Dermis blood vessel endothelial cell (primary cell): ENCODE results near the gene TEAD4. TPM values are rescaled to one million over a fixed set of nuclear protein-coding genes. Genes with fewer than 3 reads are reported as not detected.

Experiments used
- DNase-seq: peaks from one replicate; pipeline ENCODE4 v3.0.0; 2010
- total RNA-seq: library from RNA; depleted of rRNA; stranded (reverse); fragments of >200 nt; gene quantifications from 2 replicates; pipeline ENCODE4 v1.2.3, GENCODE V29; 2014

Gene TEAD4
- total RNA-seq, 1 donor from 2014 or later = 24.7 TPM

DNA sequence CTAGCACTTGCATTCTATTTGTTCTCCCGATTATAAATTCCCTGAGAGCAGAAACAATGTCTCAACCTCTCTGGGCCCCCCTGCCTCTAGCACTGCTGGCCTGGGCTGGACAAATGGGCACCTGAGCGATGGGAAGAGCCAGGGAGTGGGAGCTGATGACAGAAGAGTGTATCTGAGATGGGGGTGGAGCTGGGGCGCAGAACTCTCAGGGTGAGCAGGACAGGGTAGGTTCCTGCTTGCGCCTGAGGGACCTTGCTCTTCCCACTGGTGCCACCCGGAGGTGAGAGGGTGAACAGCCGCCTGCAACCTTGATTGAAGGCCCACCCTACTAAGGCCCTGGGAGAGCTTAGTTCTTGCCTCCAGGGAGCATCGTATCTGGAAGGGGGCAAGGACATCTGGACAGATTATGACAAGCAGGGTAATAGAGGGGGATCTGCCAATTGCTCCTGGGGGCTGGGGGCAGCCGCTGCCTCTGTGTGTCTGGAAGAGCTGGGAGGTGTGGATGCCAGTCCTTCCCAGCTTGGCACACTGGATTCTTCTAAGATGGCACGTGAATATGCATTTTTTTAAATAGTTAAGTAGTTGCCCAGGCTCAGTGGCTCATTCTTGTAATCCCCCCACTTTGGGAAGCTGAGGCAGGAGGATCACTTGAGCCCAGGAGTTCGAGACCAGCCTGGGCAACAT lies 75.0 kb downstream of the TEAD4 start:
- peak; percentile 86 for DNase-seq

- peak; percentile 60 for DNase-seq
Measured at GRCh38 chr12:3035171-3035570, 76.0 kb downstream of the TEAD4 start.

DNA sequence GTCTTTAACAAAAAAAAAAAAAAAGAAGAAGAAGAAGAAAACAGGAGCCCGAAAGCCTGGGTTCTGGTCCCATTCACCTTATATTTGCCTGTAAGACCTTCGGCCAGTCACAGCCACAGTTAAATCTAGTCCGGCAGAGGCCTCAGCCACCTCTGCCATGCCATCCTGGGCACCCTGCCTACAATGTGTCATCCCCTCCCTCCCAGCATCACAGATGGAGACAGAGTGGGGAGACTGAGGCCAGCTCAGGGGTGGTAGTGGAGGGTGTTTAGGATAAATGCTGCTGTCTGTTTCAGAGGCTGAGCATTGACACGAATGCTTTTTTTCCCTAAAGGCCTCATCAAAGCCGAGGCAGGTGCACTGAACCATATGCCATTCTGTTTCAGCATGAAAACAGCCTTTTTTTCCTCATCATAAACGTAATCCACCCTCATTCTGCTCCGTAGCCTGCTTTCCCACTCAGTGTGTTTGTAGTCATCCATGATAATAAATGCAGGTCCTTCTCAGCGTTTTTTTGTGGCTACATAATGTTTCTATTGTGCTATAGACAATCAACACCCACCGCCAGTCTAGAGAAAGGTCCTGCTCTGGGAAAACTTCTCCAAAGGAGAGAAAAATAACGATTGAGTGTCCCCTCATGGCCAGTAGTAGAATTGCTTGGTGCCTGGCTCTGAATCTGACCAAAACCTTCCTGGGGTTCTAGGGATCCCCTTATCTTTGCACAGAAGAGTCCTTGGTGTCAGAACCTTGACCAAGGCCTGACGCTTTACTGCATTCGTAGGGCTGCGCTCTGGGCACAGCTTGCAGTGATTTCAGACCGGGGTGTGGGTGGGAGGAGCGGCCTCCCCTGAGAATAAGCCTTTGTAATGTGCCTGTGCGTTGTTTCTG lies 76.9 kb downstream of the TEAD4 start:
- peak; percentile 56 for DNase-seq

DNA sequence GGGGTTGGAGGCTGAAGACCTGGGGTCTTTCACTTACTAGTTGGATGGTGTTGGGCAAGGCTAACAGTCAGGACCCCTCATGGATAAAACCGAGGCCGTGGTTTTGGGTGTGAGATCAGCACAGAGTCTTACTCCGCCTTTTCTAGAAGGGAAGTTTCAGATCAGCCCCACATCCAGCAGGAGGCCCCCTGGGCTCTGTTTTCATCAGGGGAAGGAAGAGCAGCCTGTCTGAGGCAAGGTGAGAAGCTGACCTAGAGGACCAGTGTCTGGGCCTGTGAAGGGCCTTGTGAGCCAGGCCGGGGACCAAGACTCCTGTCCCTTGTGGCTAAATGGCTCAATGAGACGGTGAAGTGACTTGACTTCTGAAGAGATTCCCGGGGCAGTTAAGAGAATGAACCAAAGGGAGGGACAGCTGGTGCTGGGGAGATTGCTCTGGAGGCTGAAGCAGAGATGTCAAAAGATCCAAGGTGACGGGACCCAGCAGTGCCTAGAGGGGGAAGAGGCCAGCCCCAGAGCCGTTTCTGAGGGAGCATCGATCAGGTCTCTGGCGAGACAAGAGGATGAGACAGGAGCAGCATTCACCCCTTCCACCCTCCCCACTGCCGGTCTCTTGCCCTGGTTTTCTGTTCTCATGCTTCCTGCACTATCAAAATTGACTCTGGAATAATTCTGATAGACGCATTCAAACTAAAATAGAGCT lies 77.9 kb downstream of the TEAD4 start:
- DNase-seq = no peak

GRCh38 chr12:3038166-3038565 lies 79.0 kb downstream of the TEAD4 start:
- DNase-seq = no peak

GRCh38 chr12:3038926-3039510 lies 79.8 kb downstream of the TEAD4 start:
- DNase-seq = no peak

- DNase-seq = no peak
Measured at GRCh38 chr12:3040026-3040656, 80.9 kb downstream of the TEAD4 start.

- no peak for DNase-seq
Measured at GRCh38 chr12:3040663-3041544, 81.7 kb downstream of the TEAD4 start.

- DNase-seq = peak; percentile 85
Measured at GRCh38 chr12:3041558-3042164, 82.5 kb downstream of the TEAD4 start.

DNA sequence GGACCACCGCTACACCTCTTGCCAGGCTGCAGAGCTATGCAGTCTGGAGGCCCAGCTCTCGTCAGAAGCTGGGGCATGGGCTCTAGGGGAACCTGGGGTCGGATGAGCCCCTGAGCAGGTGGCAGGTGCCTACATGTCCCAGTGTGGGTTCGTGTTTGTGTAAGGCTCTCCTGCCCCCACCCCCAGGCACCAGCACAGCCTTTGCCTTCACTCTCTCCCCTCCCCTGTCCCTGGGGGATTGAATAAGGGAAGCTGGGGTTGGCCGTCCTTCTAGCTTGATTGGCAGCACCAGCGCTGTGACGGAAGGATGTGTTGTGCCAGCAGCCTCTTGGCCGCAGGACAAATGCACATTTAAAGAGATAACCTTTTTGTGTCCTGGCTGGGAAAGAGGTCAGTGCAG lies 83.2 kb downstream of the TEAD4 start:
- no peak for DNase-seq

GRCh38 chr12:3042826-3043225 lies 83.6 kb downstream of the TEAD4 start:
- DNase-seq = no peak

- no peak for DNase-seq
Measured at GRCh38 chr12:3043406-3043805, 84.2 kb downstream of the TEAD4 start.

- no peak for DNase-seq
Measured at GRCh38 chr12:3044141-3044630, 85.0 kb downstream of the TEAD4 start.

- no peak for DNase-seq
Measured at GRCh38 chr12:3045494-3045893, 86.3 kb downstream of the TEAD4 start.

DNA sequence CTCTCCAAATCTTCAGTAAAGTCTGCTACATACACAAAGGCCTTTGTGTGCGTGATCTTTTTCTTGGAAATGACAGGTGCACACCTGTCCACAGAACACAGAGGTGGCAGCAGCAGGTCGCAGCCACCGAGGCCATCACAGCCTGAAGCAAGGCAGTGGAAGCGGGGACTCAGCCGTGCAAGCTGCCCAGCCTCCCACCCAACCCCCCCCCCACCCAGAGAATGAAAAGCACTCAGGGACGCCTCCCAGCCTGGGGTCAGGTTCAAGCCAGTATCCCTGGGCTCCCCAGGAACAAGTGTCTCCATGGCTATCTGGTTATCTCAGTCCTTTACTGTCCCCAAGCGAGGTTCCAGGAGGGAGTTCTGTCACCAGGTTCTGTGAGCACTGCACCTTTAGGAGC lies 86.8 kb downstream of the TEAD4 start:
- DNase-seq = no peak

DNA sequence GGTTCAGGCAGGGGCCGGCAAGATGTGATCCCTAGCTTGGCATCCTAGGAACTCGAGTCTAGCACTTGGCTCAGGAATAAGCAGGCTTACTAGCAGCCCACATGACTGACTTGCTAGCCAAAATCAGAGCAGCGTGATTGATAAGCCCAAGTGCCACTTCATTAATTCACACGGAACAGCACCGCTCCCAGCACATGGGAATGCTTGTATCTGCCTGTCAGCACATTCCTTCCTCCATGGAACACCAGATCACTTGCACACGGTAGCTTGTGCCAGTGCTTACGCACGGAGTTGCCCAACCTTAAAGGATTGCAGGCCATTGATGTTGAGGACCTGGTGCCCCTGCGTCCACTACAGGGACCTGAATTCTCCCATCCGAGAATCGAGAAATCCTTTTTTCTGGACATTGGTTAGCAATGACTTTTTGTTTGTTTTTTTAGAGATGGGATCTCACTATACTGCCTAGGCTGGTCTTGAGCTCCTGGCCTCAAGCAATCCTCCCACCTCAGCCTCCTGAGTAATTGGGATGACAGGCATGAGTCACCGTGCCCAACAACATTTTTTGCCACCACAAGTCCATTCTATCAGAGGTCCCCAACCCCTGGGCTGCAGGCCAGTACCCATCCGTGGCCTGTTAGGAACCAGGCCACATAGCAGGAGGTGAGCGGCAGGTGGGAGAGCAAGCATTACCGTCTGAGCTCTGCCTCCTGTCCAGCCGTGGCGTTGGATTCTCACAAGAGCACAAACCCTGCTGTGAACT lies 87.4 kb downstream of the TEAD4 start:
- no peak for DNase-seq

GRCh38 chr12:3047961-3048360 lies 88.8 kb downstream of the TEAD4 start:
- peak; percentile 12 for DNase-seq

DNA sequence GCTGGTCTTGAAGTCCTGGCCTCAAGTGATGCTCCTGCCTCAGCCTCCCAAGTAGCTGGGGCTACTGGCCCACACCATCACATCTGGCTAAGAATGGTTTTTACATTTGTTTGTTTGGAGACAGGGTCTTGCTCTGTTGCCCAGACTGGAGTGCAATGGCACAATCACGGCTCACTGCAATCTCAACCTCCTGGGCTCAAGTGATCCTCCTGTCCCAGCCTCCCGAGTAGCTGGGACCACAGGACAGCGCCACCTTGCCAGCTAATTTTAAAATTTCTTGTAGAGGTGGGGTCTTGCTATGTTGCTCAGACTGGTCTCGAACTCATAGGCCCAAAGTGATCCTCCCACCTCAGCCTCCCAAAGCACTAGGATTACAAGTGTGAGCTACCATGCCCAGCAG lies 89.3 kb downstream of the TEAD4 start:
- no peak for DNase-seq

- no peak for DNase-seq
Measured at GRCh38 chr12:3049176-3049575, 90.0 kb downstream of the TEAD4 start.

DNA sequence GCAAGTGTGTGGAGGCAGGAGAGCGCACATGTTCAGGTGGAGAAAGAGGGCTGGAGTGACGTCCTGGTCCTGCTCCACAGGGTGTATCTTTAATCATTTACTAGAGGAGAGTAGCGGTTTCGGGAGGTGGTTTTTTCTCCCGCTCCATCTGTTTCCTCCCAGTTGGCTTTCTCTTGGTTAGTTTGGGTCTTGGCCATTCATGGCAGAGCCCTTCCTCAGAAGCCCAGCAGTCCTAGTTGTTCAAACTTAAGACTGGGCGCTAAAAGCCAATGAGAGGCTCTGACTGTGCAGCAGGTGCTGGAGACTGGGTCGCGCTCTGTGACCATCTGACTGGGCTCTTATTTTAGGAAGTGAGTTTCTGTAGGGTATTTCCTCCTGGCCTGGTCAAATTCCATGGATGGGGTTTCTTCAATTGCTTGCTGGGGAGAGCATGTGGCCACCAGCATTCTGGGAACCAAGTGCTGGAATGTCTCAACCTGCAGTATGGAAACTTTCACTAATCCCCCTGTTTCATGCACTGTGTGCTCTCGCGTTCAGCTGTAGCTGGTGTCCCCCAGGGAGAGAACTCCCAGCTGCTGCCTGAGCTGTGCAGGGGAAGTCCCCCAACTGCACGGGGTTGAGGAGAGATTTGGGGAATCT lies 90.5 kb downstream of the TEAD4 start:
- no peak for DNase-seq
